ENCODE measurements around the gene SERPINA9.

The SERPINA9 gene

GRCh38 chr14:94501588-94502516 lies 25.9 kb upstream of the SERPINA9 start:
- no peak overlapping the region for H3K4me3 ChIP-seq (ENCODE audit: low read depth, low read length)
- TF ChIP-seq, protein P1, sequence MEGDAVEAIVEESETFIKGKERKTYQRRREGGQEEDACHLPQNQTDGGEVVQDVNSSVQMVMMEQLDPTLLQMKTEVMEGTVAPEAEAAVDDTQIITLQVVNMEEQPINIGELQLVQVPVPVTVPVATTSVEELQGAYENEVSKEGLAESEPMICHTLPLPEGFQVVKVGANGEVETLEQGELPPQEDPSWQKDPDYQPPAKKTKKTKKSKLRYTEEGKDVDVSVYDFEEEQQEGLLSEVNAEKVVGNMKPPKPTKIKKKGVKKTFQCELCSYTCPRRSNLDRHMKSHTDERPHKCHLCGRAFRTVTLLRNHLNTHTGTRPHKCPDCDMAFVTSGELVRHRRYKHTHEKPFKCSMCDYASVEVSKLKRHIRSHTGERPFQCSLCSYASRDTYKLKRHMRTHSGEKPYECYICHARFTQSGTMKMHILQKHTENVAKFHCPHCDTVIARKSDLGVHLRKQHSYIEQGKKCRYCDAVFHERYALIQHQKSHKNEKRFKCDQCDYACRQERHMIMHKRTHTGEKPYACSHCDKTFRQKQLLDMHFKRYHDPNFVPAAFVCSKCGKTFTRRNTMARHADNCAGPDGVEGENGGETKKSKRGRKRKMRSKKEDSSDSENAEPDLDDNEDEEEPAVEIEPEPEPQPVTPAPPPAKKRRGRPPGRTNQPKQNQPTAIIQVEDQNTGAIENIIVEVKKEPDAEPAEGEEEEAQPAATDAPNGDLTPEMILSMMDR (IDR thresholded peaks at IDR 0.05; ENCODE audit: low read depth, low read length): no peak

DNA sequence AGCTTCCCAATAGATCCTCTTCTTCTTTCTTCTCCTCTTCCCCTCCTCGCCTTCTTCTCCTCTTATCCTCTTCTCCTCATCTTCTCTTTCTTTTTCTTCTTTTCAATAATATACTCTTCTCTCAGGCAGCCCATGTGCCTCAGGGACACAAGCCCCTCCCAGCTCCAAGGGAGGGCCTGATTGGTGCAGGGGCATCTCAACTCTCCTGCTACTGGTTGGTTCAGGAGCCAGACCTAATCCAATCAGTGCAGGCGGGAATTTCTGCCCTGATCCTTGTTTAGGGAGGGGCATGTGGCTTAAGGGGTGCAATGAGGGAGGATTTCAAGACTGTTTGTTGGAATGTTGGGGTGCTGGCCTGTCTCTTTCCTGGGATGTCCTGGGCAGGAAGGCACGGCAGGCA lies 24.3 kb upstream of the SERPINA9 start:
- TF ChIP-seq, protein P1 (IDR thresholded peaks at IDR 0.05; ENCODE audit: low read depth, low read length): no peak
- no peak overlapping the region for H3K4me3 ChIP-seq (ENCODE audit: low read depth, low read length)

DNA sequence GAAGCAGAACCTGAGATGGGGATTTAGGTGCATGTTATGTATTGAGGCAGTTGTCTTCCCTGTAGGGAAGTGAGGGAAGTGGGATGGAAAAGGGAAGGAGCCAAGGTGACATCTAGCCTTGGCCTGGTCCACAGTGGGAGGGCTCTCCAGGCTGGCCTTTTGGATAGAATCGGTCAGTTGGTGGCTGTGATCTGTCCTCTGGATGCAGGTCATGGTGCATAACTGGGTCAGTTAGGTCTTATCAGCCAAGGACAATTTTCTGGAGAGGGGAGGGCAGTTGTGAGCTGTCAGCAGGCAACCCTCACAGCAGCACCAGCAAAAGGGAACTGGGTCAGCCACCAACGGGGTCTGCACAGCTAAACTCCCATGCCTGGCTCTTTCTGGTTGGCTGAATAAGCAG lies 23.7 kb upstream of the SERPINA9 start:
- TF ChIP-seq, protein P1 (IDR thresholded peaks at IDR 0.05; ENCODE audit: low read depth, low read length): no peak
- H3K4me3 ChIP-seq (ENCODE audit: low read depth, low read length): no peak overlapping the region

GRCh38 chr14:94498215-94498614 lies 22.2 kb upstream of the SERPINA9 start:
- TF ChIP-seq, protein P1 (IDR thresholded peaks at IDR 0.05; ENCODE audit: low read depth, low read length): no peak

DNA sequence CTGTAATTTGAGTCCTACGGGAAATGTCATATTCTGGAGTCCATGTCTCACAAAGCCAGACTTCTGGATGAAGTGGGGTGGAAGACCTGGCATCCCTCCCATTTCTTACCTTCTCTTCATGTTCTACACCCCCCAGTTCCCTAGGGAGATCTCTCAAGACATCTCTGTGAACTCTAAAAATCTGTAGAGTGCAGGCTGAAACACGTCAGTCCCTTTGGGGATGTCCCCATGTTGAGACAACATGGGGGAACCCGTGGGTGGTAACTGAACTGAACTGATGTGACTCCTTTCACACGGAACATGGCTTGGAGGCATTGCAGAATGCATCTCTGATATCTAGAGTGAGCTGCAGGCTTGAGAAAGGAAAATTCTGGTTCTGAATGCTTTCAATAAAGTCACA lies 18.1 kb upstream of the SERPINA9 start:
- TF ChIP-seq, protein P1 (IDR thresholded peaks at IDR 0.05; ENCODE audit: low read depth, low read length): no peak
- no peak overlapping the region for H3K4me3 ChIP-seq (ENCODE audit: low read depth, low read length)

More at GRCh38 chr14:94498215-94498614, 22.2 kb upstream of the SERPINA9 start:
- H3K4me3 ChIP-seq (ENCODE audit: low read depth, low read length): no peak overlapping the region

DNA sequence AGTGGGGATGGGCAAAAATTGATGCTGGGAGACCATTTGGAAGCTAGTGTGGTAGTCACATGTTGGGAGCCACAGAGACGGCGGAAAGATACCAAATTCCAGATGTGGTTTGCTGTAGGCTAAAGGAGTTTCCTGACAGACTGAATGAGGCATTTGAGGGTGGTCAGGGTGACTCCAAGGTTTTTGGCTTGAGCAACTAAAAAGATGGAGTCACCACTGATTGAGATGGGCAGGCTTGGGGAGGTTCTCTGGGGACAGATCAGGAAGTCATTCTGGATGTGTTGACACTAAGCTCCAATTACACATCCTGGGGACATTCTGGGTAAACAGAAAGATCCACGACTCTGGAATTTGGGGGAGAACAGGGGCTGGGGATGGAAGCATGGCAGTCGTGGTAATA lies 15.5 kb upstream of the SERPINA9 start:
- TF ChIP-seq, protein P1 (IDR thresholded peaks at IDR 0.05; ENCODE audit: low read depth, low read length): no peak
- no peak overlapping the region for H3K4me3 ChIP-seq (ENCODE audit: low read depth, low read length)

- no peak overlapping the region for H3K4me3 ChIP-seq (ENCODE audit: low read depth, low read length)
- TF ChIP-seq, protein P1 (IDR thresholded peaks at IDR 0.05; ENCODE audit: low read depth, low read length): no peak
Measured at GRCh38 chr14:94489336-94489735, 13.3 kb upstream of the SERPINA9 start.
